Dermis microvascular lymphatic vessel endothelial cell (primary cell): ENCODE results near the gene ARHGEF37. TPM values are rescaled to one million over a fixed set of nuclear protein-coding genes. Genes with fewer than 3 reads are reported as not detected.
A peak's percentile ranks its signal among the peaks of the same experiment; 100 is the strongest.

Experiments
- DNase-seq, 2 donors: peaks; one replicate each; pipeline versions ENCODE4 v3.0.0 to v3.0.0-alpha.2; 2010; ENCODE audit warnings: low read depth in 2 of 2
- total RNA-seq: library from RNA; depleted of rRNA; stranded (reverse); fragments of >200 nt; gene quantifications from 2 replicates; pipeline ENCODE4 v1.2.1, GENCODE V29; 2014

ARHGEF37 gene
- total RNA-seq, 1 donor from 2014 or later, result 8.3 TPM

GRCh38 chr5:149600932-149601331 lies 19.6 kb downstream of the ARHGEF37 start:
- no peak for DNase-seq

GRCh38 chr5:149603210-149603609 lies 21.9 kb downstream of the ARHGEF37 start:
- no peak for DNase-seq

- DNase-seq, result no peak
Observed at GRCh38 chr5:149603920-149604319, 22.6 kb downstream of the ARHGEF37 start.

GRCh38 chr5:149604321-149604720 lies 23.0 kb downstream of the ARHGEF37 start:
- no peak for DNase-seq

GRCh38 chr5:149605354-149605997 lies 24.2 kb downstream of the ARHGEF37 start:
- no peak for DNase-seq

GRCh38 chr5:149605998-149606724 lies 24.9 kb downstream of the ARHGEF37 start:
- DNase-seq, result peak in 1 of 2 donors; percentile 57

- DNase-seq, result no peak
Observed at GRCh38 chr5:149608936-149609545, 27.7 kb downstream of the ARHGEF37 start.

- no peak for DNase-seq
Observed at GRCh38 chr5:149609640-149610219, 28.4 kb downstream of the ARHGEF37 start.

GRCh38 chr5:149610589-149611255 lies 29.4 kb downstream of the ARHGEF37 start:
- no peak for DNase-seq

- no peak for DNase-seq
Observed at GRCh38 chr5:149611326-149611725, 30.0 kb downstream of the ARHGEF37 start.

- DNase-seq, result no peak
Observed at GRCh38 chr5:149614034-149614907, 33.0 kb downstream of the ARHGEF37 start.

GRCh38 chr5:149615976-149616375 lies 34.7 kb downstream of the ARHGEF37 start:
- DNase-seq, result no peak

- DNase-seq, result no peak
Observed at GRCh38 chr5:149616727-149617285, 35.5 kb downstream of the ARHGEF37 start.

- DNase-seq, result peak in 1 of 2 donors; percentile 27
Observed at GRCh38 chr5:149617760-149618306, 36.5 kb downstream of the ARHGEF37 start.

GRCh38 chr5:149618581-149619248 lies 37.4 kb downstream of the ARHGEF37 start:
- DNase-seq, result peak; percentile 70 to 80

- DNase-seq, result no peak
Observed at GRCh38 chr5:149621415-149622098, 40.3 kb downstream of the ARHGEF37 start.

GRCh38 chr5:149622466-149622865 lies 41.2 kb downstream of the ARHGEF37 start:
- no peak for DNase-seq

GRCh38 chr5:149623473-149623872 lies 42.2 kb downstream of the ARHGEF37 start:
- no peak for DNase-seq

- no peak for DNase-seq
Observed at GRCh38 chr5:149627070-149627469, 45.8 kb downstream of the ARHGEF37 start.
